ENCODE data around the gene GJB1.

DNA sequence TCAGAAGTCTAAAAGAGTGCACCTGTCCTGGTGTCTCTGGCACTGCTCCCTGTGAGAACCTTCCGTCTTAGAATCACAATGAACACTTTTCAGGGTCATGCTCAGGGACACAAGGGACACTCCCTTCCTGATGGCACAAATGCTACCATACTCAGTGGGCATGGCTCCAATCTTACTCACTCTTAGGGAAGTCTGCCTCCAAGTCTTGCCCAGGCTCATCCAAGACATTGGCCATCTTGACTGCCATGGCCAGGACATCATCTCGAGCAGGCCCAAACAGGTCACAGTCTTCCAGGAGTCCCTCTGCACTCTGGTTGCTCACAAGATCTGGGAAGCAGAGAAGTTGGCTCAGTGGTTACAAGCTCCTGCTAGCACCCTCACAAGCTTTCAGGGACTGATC lies 22.1 kb downstream of the GJB1 start:
- TF ChIP-seq SRSF9 (IDR thresholded peaks at IDR 0.05; ENCODE audit: borderline replicate concordance, low read depth, low read length), result no peak
- TF ChIP-seq, protein P1, sequence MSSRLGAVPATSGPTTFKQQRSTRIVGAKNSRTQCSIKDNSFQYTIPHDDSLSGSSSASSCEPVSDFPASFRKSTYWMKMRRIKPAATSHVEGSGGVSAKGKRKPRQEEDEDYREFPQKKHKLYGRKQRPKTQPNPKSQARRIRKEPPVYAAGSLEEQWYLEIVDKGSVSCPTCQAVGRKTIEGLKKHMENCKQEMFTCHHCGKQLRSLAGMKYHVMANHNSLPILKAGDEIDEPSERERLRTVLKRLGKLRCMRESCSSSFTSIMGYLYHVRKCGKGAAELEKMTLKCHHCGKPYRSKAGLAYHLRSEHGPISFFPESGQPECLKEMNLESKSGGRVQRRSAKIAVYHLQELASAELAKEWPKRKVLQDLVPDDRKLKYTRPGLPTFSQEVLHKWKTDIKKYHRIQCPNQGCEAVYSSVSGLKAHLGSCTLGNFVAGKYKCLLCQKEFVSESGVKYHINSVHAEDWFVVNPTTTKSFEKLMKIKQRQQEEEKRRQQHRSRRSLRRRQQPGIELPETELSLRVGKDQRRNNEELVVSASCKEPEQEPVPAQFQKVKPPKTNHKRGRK (tag; IDR thresholded peaks at IDR 0.05), result no peak
- TF ChIP-seq SREBF1 (IDR thresholded peaks at IDR 0.05; ENCODE audit: borderline replicate concordance, low read depth, low read length), result no peak
- TF ChIP-seq FOXA1 (IDR thresholded peaks at IDR 0.05; ENCODE audit: borderline replicate concordance), result no peak
- TF ChIP-seq POLR2AphosphoS5 (IDR thresholded peaks at IDR 0.05; ENCODE audit: control insufficient read depth, insufficient read depth, low read depth, low read length), result no peak
- TF ChIP-seq TSHZ1 (CRISPR knock-in tag; IDR thresholded peaks at IDR 0.05), result no peak
- TF ChIP-seq BMI1 (IDR thresholded peaks at IDR 0.05; ENCODE audit: low read length), result no peak
- TF ChIP-seq EZH2 (IDR thresholded peaks at IDR 0.05; ENCODE audit: borderline replicate concordance, low read depth, low read length), result no peak
- TF ChIP-seq, protein P2, sequence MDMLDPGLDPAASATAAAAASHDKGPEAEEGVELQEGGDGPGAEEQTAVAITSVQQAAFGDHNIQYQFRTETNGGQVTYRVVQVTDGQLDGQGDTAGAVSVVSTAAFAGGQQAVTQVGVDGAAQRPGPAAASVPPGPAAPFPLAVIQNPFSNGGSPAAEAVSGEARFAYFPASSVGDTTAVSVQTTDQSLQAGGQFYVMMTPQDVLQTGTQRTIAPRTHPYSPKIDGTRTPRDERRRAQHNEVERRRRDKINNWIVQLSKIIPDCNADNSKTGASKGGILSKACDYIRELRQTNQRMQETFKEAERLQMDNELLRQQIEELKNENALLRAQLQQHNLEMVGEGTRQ (CRISPR knock-in tag; IDR thresholded peaks at IDR 0.05), result no peak
- no peak for TF ChIP-seq KDM4B (IDR thresholded peaks at IDR 0.05; ENCODE audit: borderline replicate concordance in 2 of 2, low read depth in 1 of 2)
- TF ChIP-seq NR2F6 (CRISPR knock-in tag; IDR thresholded peaks at IDR 0.05), result no peak
- TF ChIP-seq CTCF (IDR thresholded peaks at IDR 0.05 in 2 of 3, conservative IDR thresholded peaks at IDR 0.05 in 1 of 3; ENCODE audit: insufficient read depth in 2 of 3, low read depth in 1 of 3, low read length in 3 of 3), result no peak

Measured in K562 (cell line).